Measurements from ENCODE around the gene HELLS. TPM values are rescaled to one million over a fixed set of nuclear protein-coding genes. Genes with fewer than 3 reads are reported as not detected.

HELLS gene
- total RNA-seq, 6 experiments from 2014 or later = 1.3 to 12.8 (median 3.3) TPM

GRCh38 chr10:94571528-94571927 lies 25.9 kb downstream of the HELLS start:
- no peaks in the 10 kb centered on the region for H3K4me1 ChIP-seq
- no peak for DNase-seq
- H3K27me3 ChIP-seq = no peaks in the 10 kb centered on the region
- H3K4me3 ChIP-seq = no peak overlapping the region
- H3K27ac ChIP-seq = no peak overlapping the region
- no peak for ATAC-seq
- intact Hi-C loops (cut with DNase I) = no loop called here
- H3K36me3 ChIP-seq = no peaks in the 10 kb centered on the region
- no peak for TF ChIP-seq CTCF (IDR thresholded peaks at IDR 0.05)
- TF ChIP-seq POLR2A (IDR thresholded peaks at IDR 0.05) = no peak
- WGBS (ENCODE audit: insufficient coverage, low coverage, low lambda C conversion rate, missing lambda C conversion rate) = 93% methylated on average over 3 of the region's 3 CpGs
- H3K9me3 ChIP-seq = no peaks in the 10 kb centered on the region

- ATAC-seq = no peak
- Histone ChIP-seq H3K27ac (no peak overlapping the region), H3K27me3 (no peaks in the 10 kb centered on the region), H3K36me3 (no peaks in the 10 kb centered on the region), H3K4me1 (no peaks in the 10 kb centered on the region), H3K4me3 (no peak overlapping the region), H3K9me3 (no peaks in the 10 kb centered on the region)
- no peak for TF ChIP-seq CTCF (IDR thresholded peaks at IDR 0.05)
- TF ChIP-seq POLR2A (IDR thresholded peaks at IDR 0.05) = no peak
- WGBS (ENCODE audit: insufficient coverage, low coverage, low lambda C conversion rate, missing lambda C conversion rate) = 80% methylated on average over 2 of the region's 4 CpGs
- intact Hi-C loops (cut with DNase I) = no loop called here
- no peak for DNase-seq
Observed at GRCh38 chr10:94578790-94579189, 33.2 kb downstream of the HELLS start.

GRCh38 chr10:94583124-94583523 lies 37.5 kb downstream of the HELLS start:
- intact Hi-C loops (cut with DNase I) = no loop called here
- no peak for TF ChIP-seq POLR2A (IDR thresholded peaks at IDR 0.05)
- Histone ChIP-seq H3K4me1 (no peaks in the 10 kb centered on the region), H3K36me3 (no peaks in the 10 kb centered on the region), H3K4me3 (no peak overlapping the region), H3K9me3 (no peaks in the 10 kb centered on the region), H3K27ac (no peak overlapping the region), H3K27me3 (no peaks in the 10 kb centered on the region)
- ATAC-seq (no peak), DNase-seq (no peak)

GRCh38 chr10:94591461-94592205 lies 46.0 kb downstream of the HELLS start:
- no peak for TF ChIP-seq POLR2A (IDR thresholded peaks at IDR 0.05)
- no peak for TF ChIP-seq CTCF (IDR thresholded peaks at IDR 0.05)
- Histone ChIP-seq H3K4me1 (no peaks in the 10 kb centered on the region), H3K36me3 (no peaks in the 10 kb centered on the region), H3K27me3 (no peaks in the 10 kb centered on the region), H3K4me3 (no peak overlapping the region), H3K9me3 (no peaks in the 10 kb centered on the region), H3K27ac (no peak overlapping the region)
- no peak for DNase-seq
- intact Hi-C loops (cut with DNase I) = no loop called here
- no peak for ATAC-seq
- 87% methylated on average over 1 of the region's 1 CpG for WGBS (ENCODE audit: insufficient coverage, low coverage, low lambda C conversion rate, missing lambda C conversion rate)

GRCh38 chr10:94602729-94603515 lies 57.3 kb downstream of the HELLS start:
- TF ChIP-seq CTCF (IDR thresholded peaks at IDR 0.05) (no peak), POLR2A (IDR thresholded peaks at IDR 0.05) (no peak)
- Histone ChIP-seq H3K27ac (no peak overlapping the region), H3K27me3 (no peaks in the 10 kb centered on the region), H3K9me3 (no peaks in the 10 kb centered on the region), H3K4me3 (no peak overlapping the region), H3K36me3 (no peaks in the 10 kb centered on the region), H3K4me1 (no peaks in the 10 kb centered on the region)
- ATAC-seq = no peak
- intact Hi-C loops (cut with DNase I) = no loop called here
- DNase-seq = no peak
- 79% methylated on average over 8 of the region's 8 CpGs for WGBS (ENCODE audit: insufficient coverage, low coverage, low lambda C conversion rate, missing lambda C conversion rate)

Measured in right lobe of liver (tissue), 6 donors.